ENCODE data around the gene IL1RAPL1. TPM values are rescaled to one million over a fixed set of nuclear protein-coding genes. Genes with fewer than 3 reads are reported as not detected.

IL1RAPL1 gene
- total RNA-seq, 2 experiments from 2014 or later: not detected

- Mint-ChIP-seq H3K4me3 (no peak overlapping the region), H3K36me3 (ENCODE audit: low read depth) (no peaks in the 10 kb centered on the region), H3K27me3 (no peaks in the 10 kb centered on the region), H3K27ac (no peak overlapping the region), H3K9me3 (no peaks in the 10 kb centered on the region), H3K4me1 (ENCODE audit: low read depth) (no peaks in the 10 kb centered on the region)
- POLR2A ChIA-PET: no interaction called here
- no peak for TF ChIP-seq CTCF (IDR thresholded peaks at IDR 0.05)
- CTCF ChIA-PET: no interaction called here
- Histone ChIP-seq H3K4me3 (ENCODE audit: low read length) (no peak overlapping the region), H3K4me1 (ENCODE audit: insufficient read depth, low read length) (no peaks in the 10 kb centered on the region), H3K36me3 (ENCODE audit: insufficient read depth, low read length) (no peaks in the 10 kb centered on the region), H3K9me3 (ENCODE audit: control insufficient read depth in 1 of 2, insufficient read depth in 1 of 2, low read length in 2 of 2) (no peaks in the 10 kb centered on the region), H3K27ac (ENCODE audit: low read depth in 1 of 2, low read length in 2 of 2) (no peak overlapping the region), H3K27me3 (ENCODE audit: control insufficient read depth in 1 of 2, insufficient read depth in 2 of 2, low read length in 2 of 2) (no peaks in the 10 kb centered on the region)
- DNase-seq (no peak), ATAC-seq (ENCODE audit: poor library complexity) (no peak)
- intact Hi-C loops (cut with DNase I, micrococcal nuclease): no loop called here
Observed at GRCh38 chrX:29187264-29187663, 600.0 kb downstream of the IL1RAPL1 start.

GRCh38 chrX:29196501-29196900, 609.3 kb downstream of the IL1RAPL1 start:
- DNase-seq: no peak
- Mint-ChIP-seq H3K4me1 (ENCODE audit: low read depth) (no peaks in the 10 kb centered on the region), H3K27me3 (no peaks in the 10 kb centered on the region), H3K27ac (no peak overlapping the region), H3K36me3 (ENCODE audit: low read depth) (no peaks in the 10 kb centered on the region), H3K9me3 (peaks cover 3% of the 10 kb centered on the region), H3K4me3 (no peak overlapping the region)
- Histone ChIP-seq H3K36me3 (ENCODE audit: insufficient read depth, low read length) (no peaks in the 10 kb centered on the region), H3K4me1 (ENCODE audit: insufficient read depth, low read length) (no peaks in the 10 kb centered on the region), H3K27me3 (ENCODE audit: control insufficient read depth in 1 of 2, insufficient read depth in 2 of 2, low read length in 2 of 2) (no peaks in the 10 kb centered on the region), H3K9me3 (ENCODE audit: control insufficient read depth in 1 of 2, insufficient read depth in 1 of 2, low read length in 2 of 2) (peaks cover 0 to 2% of the 10 kb centered on the region in 2 experiments), H3K4me3 (ENCODE audit: low read length) (no peak overlapping the region), H3K27ac (ENCODE audit: low read depth in 1 of 2, low read length in 2 of 2) (no peak overlapping the region)
- intact Hi-C loops (cut with DNase I, micrococcal nuclease): no loop called here
- ChIA-PET CTCF (no interaction called here), POLR2A (no interaction called here)
- no peak for TF ChIP-seq CTCF (IDR thresholded peaks at IDR 0.05)
- no peak for ATAC-seq (ENCODE audit: poor library complexity)

- intact Hi-C loops (cut with DNase I, micrococcal nuclease): no loop called here
- POLR2A ChIA-PET: no interaction called here
- H3K4me3 ChIP-seq (ENCODE audit: low read length): no peak overlapping the region
Observed at GRCh38 chrX:29215251-29215650, 628.0 kb downstream of the IL1RAPL1 start.

More at GRCh38 chrX:29215251-29215650, 628.0 kb downstream of the IL1RAPL1 start:
- no peaks in the 10 kb centered on the region for H3K27me3 Mint-ChIP-seq
- no peak for ATAC-seq (ENCODE audit: poor library complexity)
- no peaks in the 10 kb centered on the region for H3K36me3 Mint-ChIP-seq (ENCODE audit: low read depth)
- Histone ChIP-seq H3K27ac (ENCODE audit: low read depth in 1 of 2, low read length in 2 of 2) (no peak overlapping the region), H3K4me1 (ENCODE audit: insufficient read depth, low read length) (no peaks in the 10 kb centered on the region), H3K27me3 (ENCODE audit: control insufficient read depth in 1 of 2, insufficient read depth in 2 of 2, low read length in 2 of 2) (no peaks in the 10 kb centered on the region), H3K9me3 (ENCODE audit: control insufficient read depth in 1 of 2, insufficient read depth in 1 of 2, low read length in 2 of 2) (no peaks in the 10 kb centered on the region), H3K36me3 (ENCODE audit: insufficient read depth, low read length) (no peaks in the 10 kb centered on the region)
- peaks cover 2% of the 10 kb centered on the region for H3K9me3 Mint-ChIP-seq
- H3K4me1 Mint-ChIP-seq (ENCODE audit: low read depth): no peaks in the 10 kb centered on the region
- DNase-seq: no peak
- CTCF ChIA-PET: no interaction called here
- no peak for TF ChIP-seq CTCF (IDR thresholded peaks at IDR 0.05)
- no peak overlapping the region for H3K27ac Mint-ChIP-seq
- no peak overlapping the region for H3K4me3 Mint-ChIP-seq

Measured in CD4-positive, alpha-beta T cell (primary cell).